ENCODE data around the gene SBF1. TPM values are rescaled to one million over a fixed set of nuclear protein-coding genes. Genes with fewer than 3 reads are reported as not detected.
A peak's percentile ranks its signal among the peaks of the same experiment; 100 is the strongest.

SBF1 gene
- total and polyA plus RNA-seq, 12 donors, result 41.0 to 73.0 (median 48.1) TPM

DNA sequence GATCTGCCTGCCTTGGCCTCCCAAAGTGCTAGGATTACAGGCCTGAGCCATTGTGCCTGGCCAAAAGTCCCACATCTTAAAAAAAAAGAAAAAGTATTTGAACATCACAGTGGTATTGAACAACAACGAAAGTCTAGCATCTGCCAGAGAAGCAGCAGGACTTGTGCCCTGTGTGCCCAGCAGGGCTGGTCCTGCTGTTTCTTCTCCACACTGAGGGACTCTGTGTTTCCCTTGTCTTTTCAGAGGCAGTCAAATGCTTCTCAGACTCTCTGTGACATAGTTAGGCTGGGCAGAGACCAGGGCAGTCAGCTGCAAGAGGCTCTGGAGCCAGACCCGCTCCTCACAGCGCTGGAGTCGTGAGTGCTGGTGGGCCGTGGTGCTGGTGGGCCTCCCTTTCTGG, 56.2 kb downstream of the SBF1 start:
- Histone ChIP-seq H3K4me1 (peaks cover 0 to 3% (median 0%) of the 10 kb centered on the region in 9 donors), H3K9me3 (no peaks in the 10 kb centered on the region), H3K36me3 (peaks cover 0 to 100% (median 80%) of the 10 kb centered on the region in 9 donors), H3K27ac (no peak overlapping the region), H3K27me3 (no peaks in the 10 kb centered on the region), H3K4me3 (no peak overlapping the region)
- TF ChIP-seq CTCF (IDR thresholded peaks at IDR 0.05), result no peak
- intact Hi-C loops (cut with DNase I), result no loop called here
- no peak for ATAC-seq
- no peak for DNase-seq
- 95% methylated on average over 5 of the region's 5 CpGs for WGBS, 2 donors

GRCh38 chr22:50417411-50418210, 57.2 kb downstream of the SBF1 start:
- Histone ChIP-seq H3K36me3 (peaks cover 0 to 100% (median 70%) of the 10 kb centered on the region in 9 donors), H3K27ac (peak overlapping the region in 1 of 10 donors; percentile 19), H3K9me3 (no peaks in the 10 kb centered on the region), H3K4me3 (no peak overlapping the region), H3K4me1 (peaks cover 0 to 3% (median 0%) of the 10 kb centered on the region in 9 donors), H3K27me3 (no peaks in the 10 kb centered on the region)
- 93 to 94% methylated on average over 13 of the region's 13 CpGs for WGBS, 2 donors
- ATAC-seq (no peak), DNase-seq (no peak)
- no peak for TF ChIP-seq CTCF (IDR thresholded peaks at IDR 0.05)
- intact Hi-C loops (cut with DNase I), result no loop called here

DNA sequence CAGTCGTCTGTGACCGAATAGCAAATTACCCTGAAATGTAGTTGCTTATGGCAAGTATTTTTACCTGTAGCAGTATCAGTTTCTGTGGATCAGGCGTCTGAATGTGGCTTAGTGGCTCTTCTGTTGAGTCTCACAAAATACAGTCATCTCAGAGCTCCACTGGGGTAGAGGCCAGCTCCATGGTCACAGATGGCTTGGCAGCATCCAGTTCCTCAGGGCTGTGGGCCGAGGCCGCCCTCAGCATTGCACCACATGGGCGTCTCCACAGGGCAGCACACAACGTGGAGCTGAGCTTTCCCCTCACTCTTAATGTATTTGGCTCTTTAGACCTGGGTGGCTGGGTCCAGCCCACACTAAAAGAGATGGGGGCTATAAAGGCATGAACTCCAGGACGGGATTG, 57.8 kb downstream of the SBF1 start:
- 93 to 95% methylated on average over 8 of the region's 8 CpGs for WGBS, 2 donors
- H3K27me3 ChIP-seq, result no peaks in the 10 kb centered on the region
- H3K4me3 ChIP-seq, result no peak overlapping the region
- intact Hi-C loops (cut with DNase I), result no loop called here
- no peaks in the 10 kb centered on the region for H3K9me3 ChIP-seq
- no peak overlapping the region for H3K27ac ChIP-seq
- peaks cover 0 to 3% (median 0%) of the 10 kb centered on the region in 9 donors for H3K4me1 ChIP-seq
- TF ChIP-seq CTCF (IDR thresholded peaks at IDR 0.05), result no peak
- H3K36me3 ChIP-seq, result peaks cover 0 to 100% (median 64%) of the 10 kb centered on the region in 9 donors
- ATAC-seq (no peak), DNase-seq (no peak)

DNA sequence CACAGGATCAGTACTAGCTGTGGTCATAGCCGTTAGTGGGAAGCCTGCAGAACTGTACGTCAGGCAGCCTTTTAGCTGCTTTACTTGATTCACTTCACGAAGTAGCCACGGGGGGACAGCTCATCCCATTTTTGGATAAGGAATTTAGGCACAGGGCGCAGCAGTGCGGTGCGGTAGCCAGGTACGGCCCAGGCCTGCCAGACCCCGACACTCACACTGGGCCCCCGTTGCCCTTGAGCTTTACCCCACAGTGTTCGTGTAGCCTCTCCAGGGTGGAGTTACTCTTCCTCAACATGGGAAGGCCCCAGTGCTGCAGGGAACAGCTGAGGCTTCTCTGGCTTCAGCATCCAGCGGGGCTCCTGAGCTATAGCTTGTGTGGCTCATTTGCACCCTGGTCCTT, 59.4 kb downstream of the SBF1 start:
- H3K27me3 ChIP-seq, result no peaks in the 10 kb centered on the region
- intact Hi-C loops (cut with DNase I), result no loop called here
- H3K9me3 ChIP-seq, result no peaks in the 10 kb centered on the region
- no peak overlapping the region for H3K27ac ChIP-seq
- ATAC-seq, result peak in 1 of 8 donors; percentile 25
- WGBS, 2 donors, result 93 to 95% methylated on average over 12 of the region's 12 CpGs
- H3K36me3 ChIP-seq, result peaks cover 0 to 96% (median 60%) of the 10 kb centered on the region in 9 donors
- H3K4me3 ChIP-seq, result no peak overlapping the region
- no peak for TF ChIP-seq CTCF (IDR thresholded peaks at IDR 0.05)
- no peak for DNase-seq
- peaks cover 0 to 3% (median 0%) of the 10 kb centered on the region in 9 donors for H3K4me1 ChIP-seq

All from heart right ventricle (tissue), 16 donors.